ENCODE results near the gene URB1.
"Not testable (repeated sequence)": the region's sequence is repeated elsewhere in the genome, so short reads cannot be mapped to it uniquely, and the experiment has no call there.

Gene URB1

DNA sequence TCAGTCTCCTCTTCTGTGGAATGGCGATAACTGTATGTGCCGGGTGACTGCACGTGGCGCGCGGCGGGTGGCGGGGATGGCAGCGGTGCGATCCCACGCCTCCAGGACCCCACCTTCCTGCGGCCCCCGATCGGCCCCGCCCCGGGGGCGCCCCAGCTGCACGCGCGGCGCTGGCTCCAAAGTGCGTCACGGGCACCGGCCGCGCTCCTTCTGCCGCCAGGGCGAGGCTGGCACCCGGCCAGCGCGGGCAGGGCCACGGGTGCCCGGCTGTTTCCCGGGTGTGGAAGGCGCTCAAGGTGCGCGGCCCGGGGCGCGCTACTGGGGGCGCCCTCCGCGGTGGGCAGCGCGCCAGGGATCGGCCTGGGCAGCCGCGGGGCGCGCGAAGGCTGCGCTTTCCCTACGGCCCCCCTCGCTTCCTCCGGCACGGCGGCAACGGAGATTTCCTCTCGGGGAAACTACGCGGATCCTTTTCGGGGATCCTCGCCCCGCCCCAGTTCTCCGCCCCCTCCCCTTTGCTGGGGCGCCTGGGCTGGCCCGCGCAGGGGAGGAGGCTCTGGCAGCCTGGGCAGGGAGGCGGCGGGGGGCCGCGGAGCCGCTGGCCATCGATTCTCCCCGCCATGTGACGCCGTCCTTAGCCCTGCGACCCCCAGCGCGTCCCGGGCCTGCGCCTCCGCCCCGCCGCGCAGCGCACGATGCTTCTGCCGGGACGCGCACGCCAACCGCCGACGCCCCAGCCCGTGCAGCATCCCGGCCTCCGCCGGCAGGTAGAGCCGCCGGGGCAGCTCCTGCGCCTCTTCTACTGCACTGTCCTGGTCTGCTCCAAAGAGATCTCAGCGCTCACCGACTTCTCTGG is 19.6 kb upstream of the URB1 start, which contains the start of gene EVA1C:
Gene EVA1C (plus strand): TSS at position 545 of the 853 bp plus-strand sequence. CDS start 148 bp downstream, at position 693.
- no peak for DNase-seq (ENCODE audit: low read depth)

GRCh38 chr21:32411350-32412161 is 18.7 kb upstream of the URB1 start:
- peak; percentile 34 for DNase-seq (ENCODE audit: low read depth)

DNA sequence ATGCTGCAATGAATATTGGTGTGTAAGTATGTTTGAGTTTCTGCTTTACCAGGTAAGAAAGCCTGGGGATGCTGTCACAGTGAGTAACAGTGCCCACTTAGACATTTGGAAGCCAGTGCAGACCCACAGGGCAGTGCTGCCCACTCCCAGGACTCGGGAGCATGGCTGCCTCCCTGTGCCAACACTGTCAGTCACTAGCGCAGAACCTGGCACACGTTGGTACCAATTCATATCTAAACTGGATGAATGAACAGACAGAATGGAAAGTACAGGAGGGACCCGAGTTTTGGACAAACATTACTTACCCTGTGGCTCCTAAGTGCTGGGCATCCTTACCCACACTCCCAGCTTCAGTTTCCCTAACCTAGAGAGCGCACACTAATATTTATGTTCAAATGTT is 18.1 kb upstream of the URB1 start:
- no peak for DNase-seq (ENCODE audit: low read depth)

- no peak for DNase-seq (ENCODE audit: low read depth)
Measured at GRCh38 chr21:32410291-32410690, 17.5 kb upstream of the URB1 start.

DNA sequence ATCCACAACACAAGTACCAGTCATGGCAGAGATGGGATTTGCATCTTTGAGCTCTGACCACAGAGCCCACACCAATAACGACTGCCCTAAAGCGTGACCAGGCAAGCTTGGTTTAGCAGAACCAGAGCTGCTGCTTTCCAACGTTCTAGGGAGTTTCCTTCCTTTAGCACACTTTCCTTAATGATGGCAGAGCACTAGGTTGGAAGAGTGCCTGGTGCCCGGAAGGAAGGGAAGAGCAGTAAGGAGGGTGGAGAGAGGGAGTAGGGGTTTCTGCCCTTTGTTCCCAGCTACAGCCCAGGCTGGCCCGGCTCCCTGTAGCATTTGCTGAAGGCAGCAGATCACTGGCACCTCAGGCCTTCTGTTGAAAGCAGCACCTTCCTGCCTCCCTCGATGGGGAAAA is 13.6 kb upstream of the URB1 start:
- no peak for DNase-seq (ENCODE audit: low read depth)

DNA sequence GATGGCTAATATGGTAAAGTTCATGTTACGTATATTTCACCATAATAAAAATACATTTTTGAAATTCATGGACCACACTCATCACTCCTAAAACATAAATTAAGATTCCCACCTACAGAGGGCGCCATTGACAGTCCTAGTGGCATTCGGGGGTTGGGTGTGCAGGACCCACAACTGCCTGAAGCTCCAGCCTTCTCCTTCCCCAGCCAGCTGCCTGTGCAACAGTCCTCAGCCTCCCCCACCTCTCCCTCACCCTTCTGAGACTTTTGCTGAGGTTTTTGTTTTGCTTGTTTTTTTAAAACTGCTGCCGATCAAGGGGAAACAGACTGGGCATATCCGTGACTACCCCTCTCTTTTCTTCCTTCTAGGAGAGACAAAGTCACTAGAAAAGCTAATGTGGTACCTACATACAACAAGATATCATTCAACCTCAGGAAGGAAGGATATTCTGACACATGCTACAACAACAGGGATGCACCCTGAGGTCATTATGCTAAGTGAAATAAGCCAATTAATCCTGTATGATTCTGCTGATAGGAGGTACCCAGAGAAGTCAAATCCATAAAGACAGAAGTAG is 10.5 kb upstream of the URB1 start:
- DNase-seq (ENCODE audit: low read depth), result peak; percentile 59

DNA sequence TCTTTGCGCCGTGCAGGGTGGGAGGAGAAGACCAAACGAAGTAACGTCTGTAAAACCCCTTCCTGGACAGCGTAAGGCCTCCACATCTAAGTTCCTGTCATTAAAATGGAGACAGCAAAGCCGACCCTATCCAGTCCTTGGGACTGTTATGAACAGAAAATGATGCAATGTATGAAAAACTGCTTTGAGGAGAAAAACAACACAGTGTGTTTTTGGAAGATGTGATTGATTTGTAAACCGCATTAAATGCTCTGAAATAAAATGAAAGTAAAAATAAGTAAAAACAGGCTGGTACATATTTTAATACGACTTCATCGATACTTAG is 827 bp upstream of the URB1 start:
- DNase-seq (ENCODE audit: low read depth), result no peak

DNA sequence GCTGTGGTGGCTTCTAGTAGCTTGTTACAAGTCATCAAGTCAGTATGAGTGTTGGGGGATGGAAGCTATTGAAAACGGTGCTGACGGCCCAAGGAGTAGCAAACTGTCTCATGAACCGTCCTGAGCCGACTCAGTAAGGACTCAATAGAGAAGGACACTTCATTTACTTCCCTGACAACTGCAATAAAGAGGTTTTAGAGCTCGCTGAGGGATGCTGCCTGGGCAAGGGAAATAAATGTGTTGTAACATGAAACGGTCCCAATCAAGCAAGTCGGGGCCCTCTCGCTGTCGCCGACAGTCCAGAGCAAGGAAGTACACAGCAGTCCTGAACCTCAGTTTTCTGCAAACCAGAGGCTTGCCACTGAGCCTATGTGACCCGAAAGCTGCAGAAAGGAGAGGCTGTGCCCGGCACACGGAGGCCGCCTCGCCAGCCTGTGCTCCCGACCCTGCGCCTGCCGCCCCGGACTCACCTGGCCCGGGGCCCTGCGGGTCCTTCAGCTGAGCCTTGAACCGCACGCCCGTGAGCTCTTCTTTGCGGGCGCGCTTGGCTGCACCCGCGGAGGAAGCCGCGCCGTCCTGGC is 423 bp downstream of the URB1 start:
- no peak for DNase-seq (ENCODE audit: low read depth)

GRCh38 chr21:32391755-32392154 is 1.1 kb downstream of the URB1 start:
- no peak for DNase-seq (ENCODE audit: low read depth)

- not testable (repeated sequence) for DNase-seq (ENCODE audit: low read depth)
Measured at GRCh38 chr21:32390537-32391224, 2.1 kb downstream of the URB1 start.

- DNase-seq (ENCODE audit: low read depth), result no peak
Measured at GRCh38 chr21:32389337-32390015, 3.3 kb downstream of the URB1 start.

DNA sequence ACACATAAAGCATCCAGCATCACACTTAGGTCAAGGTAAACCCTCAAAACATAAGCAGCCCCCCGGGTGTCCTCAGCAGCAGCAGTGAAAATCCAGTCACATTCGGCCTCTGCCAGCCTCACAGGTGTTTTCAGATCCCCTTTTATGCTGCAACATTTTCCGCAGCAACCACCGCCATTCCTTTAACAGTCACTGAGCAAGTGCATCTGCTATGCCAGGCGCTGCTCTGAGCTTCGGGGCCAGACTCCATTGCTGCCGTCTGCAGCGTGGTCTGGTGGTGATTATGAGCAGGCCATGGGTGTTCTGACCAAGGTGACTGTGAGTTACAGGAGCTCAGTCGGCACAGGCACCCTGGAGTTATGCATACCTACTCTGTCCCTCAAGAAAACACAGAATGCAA is 4.5 kb downstream of the URB1 start:
- no peak for DNase-seq (ENCODE audit: low read depth)

GRCh38 chr21:32387151-32387550 is 5.7 kb downstream of the URB1 start:
- DNase-seq (ENCODE audit: low read depth), result no peak

DNA sequence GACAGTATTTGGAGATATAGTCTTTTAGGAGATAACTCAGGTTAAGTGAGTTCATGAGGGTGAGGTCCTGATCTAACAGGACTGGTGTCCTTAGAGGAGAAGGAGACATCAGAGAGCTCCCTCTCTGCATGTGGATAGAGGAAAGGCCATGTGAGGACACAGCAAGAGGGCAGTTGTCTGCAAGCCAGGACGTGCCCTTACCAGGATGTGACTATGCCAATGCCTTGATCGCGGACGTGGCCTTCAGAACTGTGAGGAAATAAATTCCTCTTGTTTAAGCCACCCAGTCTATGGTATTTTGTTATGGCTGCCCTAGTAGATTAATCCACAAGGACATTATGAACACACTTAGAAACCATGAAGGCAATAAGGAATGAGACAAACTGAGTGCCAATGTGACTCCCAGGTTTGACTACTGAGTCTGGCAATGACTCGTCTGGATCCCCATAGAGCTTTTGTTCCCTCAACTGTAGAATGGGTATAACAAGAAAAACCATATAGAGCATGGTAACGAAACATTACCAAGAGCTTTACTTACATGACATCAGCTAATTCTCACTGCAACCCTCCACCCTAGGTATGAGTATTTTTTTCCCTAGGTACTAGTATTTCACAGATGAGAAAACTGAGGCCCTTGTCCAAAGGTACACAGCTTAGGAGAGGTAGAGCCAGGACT is 6.5 kb downstream of the URB1 start:
- no peak for DNase-seq (ENCODE audit: low read depth)

- DNase-seq (ENCODE audit: low read depth), result no peak
Measured at GRCh38 chr21:32383812-32384211, 9.0 kb downstream of the URB1 start.

- no peak for DNase-seq (ENCODE audit: low read depth)
Measured at GRCh38 chr21:32382108-32382644, 10.6 kb downstream of the URB1 start.

GRCh38 chr21:32381571-32381970 is 11.2 kb downstream of the URB1 start:
- no peak for DNase-seq (ENCODE audit: low read depth)

- no peak for DNase-seq (ENCODE audit: low read depth)
Measured at GRCh38 chr21:32380940-32381339, 11.9 kb downstream of the URB1 start.

DNA sequence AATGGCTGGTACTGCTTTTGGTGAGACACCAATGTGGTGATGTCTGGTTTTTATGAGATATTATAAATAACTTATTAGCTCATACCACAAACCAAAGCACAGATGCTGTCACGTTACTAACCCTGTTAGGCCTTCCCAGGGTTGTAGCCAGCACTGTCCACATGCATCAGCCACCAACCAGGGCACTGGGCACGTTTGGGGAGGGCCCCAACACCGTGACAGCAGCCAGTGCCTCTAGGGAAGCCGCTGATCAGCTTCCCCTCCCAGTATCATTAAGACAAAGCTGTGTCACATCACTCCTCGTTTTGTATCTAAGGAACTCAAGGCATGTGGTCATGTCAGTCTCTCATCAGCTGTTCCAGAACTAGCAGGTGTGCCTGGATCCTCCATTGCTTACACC is 13.9 kb downstream of the URB1 start:
- no peak for DNase-seq (ENCODE audit: low read depth)

DNA sequence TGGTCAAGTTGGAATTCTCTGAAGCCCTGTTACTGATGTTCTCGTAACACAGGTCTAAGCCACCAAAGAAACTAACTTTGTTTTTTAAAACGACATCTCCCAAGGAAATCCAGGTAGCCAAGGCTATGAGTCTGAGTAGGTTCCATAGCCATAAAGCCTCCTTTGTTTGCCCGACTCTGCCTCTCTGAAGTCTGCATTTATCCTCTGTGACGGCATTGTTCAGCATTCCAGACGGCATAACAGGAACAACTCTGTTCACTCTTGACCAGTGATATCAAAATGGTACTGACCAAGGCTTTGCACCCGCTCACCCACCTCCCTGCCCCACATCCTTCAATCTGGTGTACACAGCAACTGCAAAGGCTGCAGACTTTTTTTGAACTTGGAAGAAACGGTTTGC is 14.8 kb downstream of the URB1 start:
- DNase-seq (ENCODE audit: low read depth), result no peak

DNA sequence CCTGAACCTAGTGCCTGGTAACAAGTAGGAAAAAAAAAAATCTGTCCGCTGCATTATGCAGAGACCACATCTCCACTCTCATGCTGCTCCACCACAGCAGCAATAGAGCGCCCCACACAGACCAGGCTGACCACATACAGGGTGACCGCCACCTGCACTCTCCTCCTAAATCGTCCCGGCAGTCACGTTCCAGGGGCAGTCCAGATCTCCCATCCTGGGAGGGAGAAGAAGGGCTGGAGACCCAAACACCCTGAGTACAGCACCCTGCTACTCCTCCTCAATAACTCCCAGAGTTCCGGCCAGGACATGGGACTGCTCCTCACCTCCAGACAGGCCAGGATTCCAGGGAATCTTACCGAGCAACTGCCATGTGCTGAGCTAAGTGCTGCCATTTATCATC is 15.3 kb downstream of the URB1 start:
- no peak for DNase-seq (ENCODE audit: low read depth)
